Astrocyte (in vitro differentiated cells and primary cell): ENCODE measurements around the gene SCAF8. TPM values are rescaled to one million over a fixed set of nuclear protein-coding genes. Genes with fewer than 3 reads are reported as not detected.

Experiments
- DNase-seq: peaks from one replicate; pipeline ENCODE4 v3.0.0-alpha.2; 2010; ENCODE audit warnings: low read depth
- FAIRE-seq: peaks from 2 replicates; lab custom pipeline; 2011; peaks lifted over from hg19 to GRCh38; lab: Jason Lieb, UNC
- H2AFZ ChIP-seq: 2 replicates; pipeline ENCODE4 v1.6.0; 2012; ENCODE audit warnings: low read depth, low read length, inconsistent platforms
- H3K27ac ChIP-seq: 2 replicates; pipeline ENCODE4 v1.5.1; 2011; ENCODE audit warnings: low read depth, low read length, inconsistent platforms
- H3K27me3 ChIP-seq: 2 replicates; pipeline ENCODE4 v1.6.0; 2011; ENCODE audit warnings: low read length, inconsistent platforms; ENCODE audit not compliant: insufficient read depth
- H3K36me3 ChIP-seq: 2 replicates; pipeline ENCODE4 v1.5.1; 2011; ENCODE audit warnings: low read length, inconsistent platforms; ENCODE audit not compliant: insufficient read depth
- H3K4me1 ChIP-seq: 2 replicates; pipeline ENCODE4 v1.5.1; 2011; ENCODE audit warnings: low read length, inconsistent platforms; ENCODE audit not compliant: insufficient read depth
- H3K4me2 ChIP-seq: 2 replicates; pipeline ENCODE4 v1.6.0; 2012; ENCODE audit warnings: low read length, inconsistent platforms
- H3K4me3 ChIP-seq: 2 replicates; pipeline ENCODE4 v1.5.1; 2011; ENCODE audit warnings: low read depth, mild to moderate bottlenecking, low read length, inconsistent platforms; ENCODE audit not compliant: insufficient read depth
- H3K79me2 ChIP-seq: 2 replicates; pipeline ENCODE4 v1.6.0; 2012; ENCODE audit warnings: mild to moderate bottlenecking, low read length, inconsistent platforms; ENCODE audit not compliant: insufficient read depth
- H3K9ac ChIP-seq: 2 replicates; pipeline ENCODE4 v1.6.0; 2012; ENCODE audit warnings: mild to moderate bottlenecking, low read length, inconsistent platforms
- H3K9me3 ChIP-seq: 2 replicates; pipeline ENCODE4 v1.5.1; 2012; ENCODE audit warnings: low read depth, mild to moderate bottlenecking, low read length, inconsistent platforms; ENCODE audit not compliant: insufficient read depth
- H4K20me1 ChIP-seq: 2 replicates; pipeline ENCODE4 v1.6.0; 2012; ENCODE audit warnings: low read length, inconsistent platforms; ENCODE audit not compliant: insufficient read depth
- H3K27ac Mint-ChIP-seq: one replicate; pipeline ENCODE4 v1.8.0; 2021; ENCODE audit warnings: mild to moderate bottlenecking, mixed read lengths; ENCODE audit not compliant: unreplicated experiment
- H3K27me3 Mint-ChIP-seq: one replicate; pipeline ENCODE4 v1.8.0; 2021; ENCODE audit warnings: low read depth, mixed read lengths; ENCODE audit not compliant: unreplicated experiment
- H3K36me3 Mint-ChIP-seq: one replicate; pipeline ENCODE4 v1.8.0; 2021; ENCODE audit warnings: low read depth, mixed read lengths; ENCODE audit not compliant: unreplicated experiment
- H3K4me1 Mint-ChIP-seq: one replicate; pipeline ENCODE4 v1.8.0; 2021; ENCODE audit warnings: low read depth, mixed read lengths; ENCODE audit not compliant: unreplicated experiment
- H3K4me3 Mint-ChIP-seq: one replicate; pipeline ENCODE4 v1.8.0; 2021; ENCODE audit warnings: mild to moderate bottlenecking, moderate library complexity, mixed read lengths; ENCODE audit not compliant: unreplicated experiment
- H3K9me3 Mint-ChIP-seq: one replicate; pipeline ENCODE4 v1.8.0; 2021; ENCODE audit warnings: mild to moderate bottlenecking, mixed read lengths; ENCODE audit not compliant: unreplicated experiment
- CTCF ChIP-seq: IDR thresholded peaks from 2 replicates; pipeline ENCODE4 v1.5.1; 2011; ENCODE audit warnings: low read depth, mild to moderate bottlenecking, inconsistent platforms, low read length, moderate library complexity; ENCODE audit not compliant: insufficient read depth
- EZH2 ChIP-seq: IDR thresholded peaks from 2 replicates; pipeline ENCODE4 v1.6.1; 2012; ENCODE audit warnings: mild to moderate bottlenecking, low read length, inconsistent platforms; ENCODE audit not compliant: insufficient read depth
- total RNA-seq: library from RNA; stranded (reverse); gene quantifications from 2 replicates; pipeline ENCODE4 v1.2.1, GENCODE V29; 2021

Gene SCAF8
- total RNA-seq, 1 donor from 2014 or later = 36.0 TPM

- H3K36me3 ChIP-seq = no peaks in the 10 kb centered on the region
- H3K36me3 Mint-ChIP-seq = peaks cover 3% of the 10 kb centered on the region
- no peak overlapping the region for H3K4me3 ChIP-seq
- no peaks in the 10 kb centered on the region for H3K27me3 ChIP-seq
- H3K4me2 ChIP-seq = no peak overlapping the region
- no peak overlapping the region for H3K27ac ChIP-seq
- H3K27ac Mint-ChIP-seq = no peak overlapping the region
- peaks cover 2% of the 10 kb centered on the region for H3K9me3 Mint-ChIP-seq
- H2AFZ ChIP-seq = no peak overlapping the region
- peaks cover 50% of the 10 kb centered on the region for H4K20me1 ChIP-seq
- FAIRE-seq (no peak), DNase-seq (no peak)
- no peaks in the 10 kb centered on the region for H3K4me1 ChIP-seq
- H3K4me1 Mint-ChIP-seq = peaks cover 4% of the 10 kb centered on the region
- H3K4me3 Mint-ChIP-seq = no peak overlapping the region
- H3K9ac ChIP-seq = no peak overlapping the region
- TF ChIP-seq EZH2 (no peak), CTCF (no peak)
- H3K79me2 ChIP-seq = peaks cover 11% of the 10 kb centered on the region
- H3K27me3 Mint-ChIP-seq = no peaks in the 10 kb centered on the region
- H3K9me3 ChIP-seq = no peaks in the 10 kb centered on the region
These were observed 128.6 kb downstream of the SCAF8 start for GRCh38 chr6:154861825-154862224.

DNA sequence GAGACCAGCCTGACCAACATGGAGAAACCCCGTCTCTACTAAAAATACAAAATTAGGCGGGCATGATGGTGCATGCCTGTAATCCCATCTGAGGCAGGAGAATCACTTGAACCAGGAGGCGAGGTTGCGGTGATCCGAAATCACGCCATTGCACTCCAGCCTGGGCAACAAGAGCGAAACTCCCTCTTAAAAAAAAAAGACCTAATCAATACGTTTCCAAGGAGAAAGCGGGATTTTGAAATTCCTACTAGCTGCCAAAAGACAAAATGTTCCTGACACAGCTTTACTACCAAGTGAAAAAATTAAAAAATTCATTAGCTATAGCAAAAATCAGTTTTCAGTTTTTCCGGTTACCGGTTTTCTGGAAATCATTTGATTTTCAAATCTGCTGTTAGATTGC is 129.3 kb downstream of the SCAF8 start:
- Mint-ChIP-seq H3K4me1 (peaks cover 4% of the 10 kb centered on the region), H3K9me3 (peaks cover 1% of the 10 kb centered on the region), H3K27ac (no peak overlapping the region), H3K36me3 (peaks cover 3% of the 10 kb centered on the region), H3K4me3 (no peak overlapping the region), H3K27me3 (no peaks in the 10 kb centered on the region)
- TF ChIP-seq CTCF (no peak), EZH2 (no peak)
- H4K20me1 ChIP-seq = peaks cover 47% of the 10 kb centered on the region
- H3K4me3 ChIP-seq = no peak overlapping the region
- DNase-seq (no peak), FAIRE-seq (no peak)
- no peak overlapping the region for H2AFZ ChIP-seq
- no peak overlapping the region for H3K4me2 ChIP-seq
- H3K4me1 ChIP-seq = no peaks in the 10 kb centered on the region
- peaks cover 11% of the 10 kb centered on the region for H3K79me2 ChIP-seq
- no peaks in the 10 kb centered on the region for H3K27me3 ChIP-seq
- H3K9ac ChIP-seq = no peak overlapping the region
- H3K9me3 ChIP-seq = no peaks in the 10 kb centered on the region
- no peaks in the 10 kb centered on the region for H3K36me3 ChIP-seq
- no peak overlapping the region for H3K27ac ChIP-seq

GRCh38 chr6:154864066-154864430 is 130.8 kb downstream of the SCAF8 start:
- no peak for FAIRE-seq
- Histone ChIP-seq H3K4me1 (no peaks in the 10 kb centered on the region), H3K36me3 (no peaks in the 10 kb centered on the region), H2AFZ (no peak overlapping the region), H4K20me1 (peaks cover 52% of the 10 kb centered on the region), H3K4me3 (no peak overlapping the region), H3K79me2 (peaks cover 14% of the 10 kb centered on the region), H3K27me3 (no peaks in the 10 kb centered on the region), H3K9ac (no peak overlapping the region), H3K27ac (no peak overlapping the region), H3K4me2 (no peak overlapping the region), H3K9me3 (no peaks in the 10 kb centered on the region)
- TF ChIP-seq CTCF (no peak), EZH2 (no peak)
- peaks cover 3% of the 10 kb centered on the region for H3K36me3 Mint-ChIP-seq
- no peaks in the 10 kb centered on the region for H3K9me3 Mint-ChIP-seq
- no peak overlapping the region for H3K27ac Mint-ChIP-seq
- no peak for DNase-seq
- no peaks in the 10 kb centered on the region for H3K27me3 Mint-ChIP-seq
- H3K4me3 Mint-ChIP-seq = no peak overlapping the region
- peaks cover 4% of the 10 kb centered on the region for H3K4me1 Mint-ChIP-seq
